ENCODE results near the gene DOC2A.

DNA sequence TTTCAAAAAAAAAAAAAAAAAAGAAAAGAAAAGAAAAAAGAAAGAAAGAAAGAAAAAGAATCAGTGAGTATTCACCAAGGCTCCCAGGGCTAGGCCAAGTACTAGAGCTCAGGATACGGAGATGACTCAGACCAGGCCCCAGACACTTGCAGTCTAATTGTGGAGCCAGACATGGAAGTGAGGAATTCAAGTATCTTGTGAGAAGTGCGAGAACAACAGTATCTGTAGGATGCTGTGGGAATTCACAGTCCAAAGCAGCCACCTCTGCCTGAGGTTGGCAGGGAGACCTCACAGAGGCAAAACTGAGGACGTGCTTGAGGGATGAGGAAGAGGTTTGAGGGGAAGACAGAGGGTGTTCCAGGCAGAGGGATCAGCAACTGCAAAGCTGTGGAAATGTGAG is 40.7 kb upstream of the DOC2A start:
- TF ChIP-seq POLR2AphosphoS5 (IDR thresholded peaks at IDR 0.05; ENCODE audit: low read depth) (no peak), EZH2phosphoT487 (IDR thresholded peaks at IDR 0.05; ENCODE audit: unreplicated experiment) (no peak), STAT1 (IDR thresholded peaks at IDR 0.05; ENCODE audit: unreplicated experiment) (no peak), NANOG (IDR thresholded peaks at IDR 0.05; ENCODE audit: borderline replicate concordance) (no peak), EZH2 (IDR thresholded peaks at IDR 0.05; ENCODE audit: low read depth, unreplicated experiment) (no peak), ZNF331 (CRISPR knock-in tag; IDR thresholded peaks at IDR 0.05; ENCODE audit: low read depth) (no peak)
- TF ChIP-seq, protein P1, sequence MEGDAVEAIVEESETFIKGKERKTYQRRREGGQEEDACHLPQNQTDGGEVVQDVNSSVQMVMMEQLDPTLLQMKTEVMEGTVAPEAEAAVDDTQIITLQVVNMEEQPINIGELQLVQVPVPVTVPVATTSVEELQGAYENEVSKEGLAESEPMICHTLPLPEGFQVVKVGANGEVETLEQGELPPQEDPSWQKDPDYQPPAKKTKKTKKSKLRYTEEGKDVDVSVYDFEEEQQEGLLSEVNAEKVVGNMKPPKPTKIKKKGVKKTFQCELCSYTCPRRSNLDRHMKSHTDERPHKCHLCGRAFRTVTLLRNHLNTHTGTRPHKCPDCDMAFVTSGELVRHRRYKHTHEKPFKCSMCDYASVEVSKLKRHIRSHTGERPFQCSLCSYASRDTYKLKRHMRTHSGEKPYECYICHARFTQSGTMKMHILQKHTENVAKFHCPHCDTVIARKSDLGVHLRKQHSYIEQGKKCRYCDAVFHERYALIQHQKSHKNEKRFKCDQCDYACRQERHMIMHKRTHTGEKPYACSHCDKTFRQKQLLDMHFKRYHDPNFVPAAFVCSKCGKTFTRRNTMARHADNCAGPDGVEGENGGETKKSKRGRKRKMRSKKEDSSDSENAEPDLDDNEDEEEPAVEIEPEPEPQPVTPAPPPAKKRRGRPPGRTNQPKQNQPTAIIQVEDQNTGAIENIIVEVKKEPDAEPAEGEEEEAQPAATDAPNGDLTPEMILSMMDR (conservative IDR thresholded peaks at IDR 0.05; ENCODE audit: low read depth in 2 of 2), result no peak
- TF ChIP-seq, protein P2, sequence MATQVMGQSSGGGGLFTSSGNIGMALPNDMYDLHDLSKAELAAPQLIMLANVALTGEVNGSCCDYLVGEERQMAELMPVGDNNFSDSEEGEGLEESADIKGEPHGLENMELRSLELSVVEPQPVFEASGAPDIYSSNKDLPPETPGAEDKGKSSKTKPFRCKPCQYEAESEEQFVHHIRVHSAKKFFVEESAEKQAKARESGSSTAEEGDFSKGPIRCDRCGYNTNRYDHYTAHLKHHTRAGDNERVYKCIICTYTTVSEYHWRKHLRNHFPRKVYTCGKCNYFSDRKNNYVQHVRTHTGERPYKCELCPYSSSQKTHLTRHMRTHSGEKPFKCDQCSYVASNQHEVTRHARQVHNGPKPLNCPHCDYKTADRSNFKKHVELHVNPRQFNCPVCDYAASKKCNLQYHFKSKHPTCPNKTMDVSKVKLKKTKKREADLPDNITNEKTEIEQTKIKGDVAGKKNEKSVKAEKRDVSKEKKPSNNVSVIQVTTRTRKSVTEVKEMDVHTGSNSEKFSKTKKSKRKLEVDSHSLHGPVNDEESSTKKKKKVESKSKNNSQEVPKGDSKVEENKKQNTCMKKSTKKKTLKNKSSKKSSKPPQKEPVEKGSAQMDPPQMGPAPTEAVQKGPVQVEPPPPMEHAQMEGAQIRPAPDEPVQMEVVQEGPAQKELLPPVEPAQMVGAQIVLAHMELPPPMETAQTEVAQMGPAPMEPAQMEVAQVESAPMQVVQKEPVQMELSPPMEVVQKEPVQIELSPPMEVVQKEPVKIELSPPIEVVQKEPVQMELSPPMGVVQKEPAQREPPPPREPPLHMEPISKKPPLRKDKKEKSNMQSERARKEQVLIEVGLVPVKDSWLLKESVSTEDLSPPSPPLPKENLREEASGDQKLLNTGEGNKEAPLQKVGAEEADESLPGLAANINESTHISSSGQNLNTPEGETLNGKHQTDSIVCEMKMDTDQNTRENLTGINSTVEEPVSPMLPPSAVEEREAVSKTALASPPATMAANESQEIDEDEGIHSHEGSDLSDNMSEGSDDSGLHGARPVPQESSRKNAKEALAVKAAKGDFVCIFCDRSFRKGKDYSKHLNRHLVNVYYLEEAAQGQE (IDR thresholded peaks at IDR 0.05; ENCODE audit: unreplicated experiment), result no peak

Data from GM23338 (cell line).